Trophoblast cell (in vitro differentiated cells and primary cell): ENCODE results near the gene ATP8A2.

ENCODE experiments used
- DNase-seq, 2 donors: peaks; one replicate each; pipeline ENCODE4 v3.0.0-alpha.2; 2016
- H2AFZ ChIP-seq: 2 replicates; pipeline ENCODE4 v1.6.1; 2013; ENCODE audit warnings: low read length, moderate library complexity, mild to moderate bottlenecking; ENCODE audit not compliant: insufficient read depth, poor library complexity
- H2AK5ac ChIP-seq: 2 replicates; pipeline ENCODE4 v1.6.1; 2013; ENCODE audit warnings: mild to moderate bottlenecking, low read length
- H2BK120ac ChIP-seq: 2 replicates; pipeline ENCODE4 v1.6.1; 2013; ENCODE audit warnings: low read length, mild to moderate bottlenecking, moderate library complexity; ENCODE audit not compliant: insufficient read depth, poor library complexity
- H2BK12ac ChIP-seq: 2 replicates; pipeline ENCODE4 v1.6.1; 2013; ENCODE audit warnings: mild to moderate bottlenecking, low read length, moderate library complexity
- H2BK5ac ChIP-seq: 2 replicates; pipeline ENCODE4 v1.6.1; 2013; ENCODE audit warnings: low read length, low read depth, moderate library complexity, mild to moderate bottlenecking; ENCODE audit not compliant: poor library complexity
- H3K14ac ChIP-seq: 2 replicates; pipeline ENCODE4 v1.6.1; 2013; ENCODE audit warnings: mild to moderate bottlenecking, low read length
- H3K18ac ChIP-seq: 2 replicates; pipeline ENCODE4 v1.6.1; 2013; ENCODE audit warnings: mild to moderate bottlenecking, low read length
- H3K23ac ChIP-seq: 2 replicates; pipeline ENCODE4 v1.6.1; 2013; ENCODE audit warnings: low read length
- H3K27ac ChIP-seq: 2 replicates; pipeline ENCODE4 v1.5.1; 2013; ENCODE audit warnings: low read depth, mild to moderate bottlenecking, inconsistent platforms, low read length, moderate library complexity
- H3K27me3 ChIP-seq: 2 replicates; pipeline ENCODE4 v1.6.1; 2013; ENCODE audit warnings: inconsistent platforms, mild to moderate bottlenecking, low read length, moderate library complexity; ENCODE audit not compliant: insufficient read depth
- H3K36me3 ChIP-seq, 2 experiments: 1 replicate in 1 of 2; 2 replicates in 1 of 2; pipeline ENCODE4 v1.6.1; 2013; ENCODE audit warnings: low read length in 2 of 2, mild to moderate bottlenecking in 2 of 2, moderate library complexity in 1 of 2; ENCODE audit not compliant: insufficient read depth in 2 of 2, control insufficient read depth in 1 of 2
- H3K4ac ChIP-seq: 2 replicates; pipeline ENCODE4 v1.6.1; 2013; ENCODE audit warnings: low read depth, mild to moderate bottlenecking, low read length, moderate library complexity
- H3K4me1 ChIP-seq, 2 experiments: 1 replicate in 1 of 2; 2 replicates in 1 of 2; pipeline ENCODE4 v1.6.1; 2013; ENCODE audit warnings: low read length in 2 of 2, mild to moderate bottlenecking in 2 of 2, moderate library complexity in 1 of 2; ENCODE audit not compliant: insufficient read depth in 2 of 2, control insufficient read depth in 1 of 2
- H3K4me2 ChIP-seq: 2 replicates; pipeline ENCODE4 v1.6.1; 2013; ENCODE audit warnings: inconsistent platforms, mild to moderate bottlenecking, low read length, moderate library complexity
- H3K4me3 ChIP-seq: 2 replicates; pipeline ENCODE4 v1.5.1; 2013; ENCODE audit warnings: mild to moderate bottlenecking, low read depth, low read length, inconsistent platforms
- H3K79me1 ChIP-seq: one replicate; pipeline ENCODE4 v1.6.1; 2013; ENCODE audit warnings: low read length
- H3K79me2 ChIP-seq: 2 replicates; pipeline ENCODE4 v1.6.1; 2013; ENCODE audit warnings: low read length, mild to moderate bottlenecking; ENCODE audit not compliant: control insufficient read depth, insufficient read depth, poor library complexity
- H3K9ac ChIP-seq: 2 replicates; pipeline ENCODE4 v1.6.1; 2013; ENCODE audit warnings: mild to moderate bottlenecking, low read length
- H3K9me3 ChIP-seq: 2 replicates; pipeline ENCODE4 v1.6.1; 2013; ENCODE audit warnings: low read depth, mild to moderate bottlenecking, control low read depth, inconsistent platforms, low read length; ENCODE audit not compliant: insufficient read depth
- H4K12ac ChIP-seq: 2 replicates; pipeline ENCODE4 v1.6.1; 2013; ENCODE audit warnings: low read depth, mild to moderate bottlenecking, low read length, moderate library complexity
- H4K8ac ChIP-seq: 2 replicates; pipeline ENCODE4 v1.6.1; 2013; ENCODE audit warnings: low read depth, mild to moderate bottlenecking, low read length, moderate library complexity
- H4K91ac ChIP-seq: one replicate; pipeline ENCODE4 v1.6.1; 2013; ENCODE audit warnings: low read depth, mild to moderate bottlenecking, low read length, moderate library complexity
- WGBS: extraction: QIAGEN DNeasy Blood & Tissue Kit; methylation state at CpG from one replicate; pipeline ENCODE4 v1.1.7; 2013; ENCODE audit warnings: missing lambda C conversion rate; ENCODE audit not compliant: insufficient read length, insufficient coverage; ENCODE audit errors: extremely low coverage; 5-methylcytosine and 5-hydroxymethylcytosine counted together

ATP8A2 gene

DNA sequence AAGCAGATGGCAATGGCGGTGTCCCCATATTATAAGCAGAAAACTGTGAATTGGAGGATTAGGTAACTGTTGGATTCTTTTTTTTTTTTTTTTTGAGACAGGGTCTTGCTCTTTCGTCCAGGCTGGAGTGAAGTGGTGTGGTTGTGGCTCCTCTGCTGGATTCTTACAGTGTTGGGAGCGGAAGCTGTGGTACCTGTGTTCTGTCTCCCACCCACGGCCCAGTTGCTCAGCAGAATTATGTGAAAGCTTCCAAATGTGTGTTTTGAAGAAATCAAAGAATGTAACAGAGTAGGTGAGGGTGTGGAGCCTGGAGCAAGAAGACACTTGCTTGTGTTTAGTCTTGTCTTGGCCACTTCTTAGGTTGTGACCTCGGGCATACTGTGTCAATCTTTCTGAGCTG, 384.5 kb downstream of the ATP8A2 start:
- Histone ChIP-seq H2AK5ac (no peak overlapping the region), H3K4me1 (peaks cover 7 to 12% of the 10 kb centered on the region in 2 experiments), H2BK5ac (no peak overlapping the region), H2BK12ac (no peak overlapping the region), H3K9ac (no peak overlapping the region), H3K14ac (no peak overlapping the region), H3K23ac (no peak overlapping the region), H3K79me2 (no peaks in the 10 kb centered on the region), H3K18ac (no peak overlapping the region), H2AFZ (no peak overlapping the region), H3K36me3 (no peaks in the 10 kb centered on the region), H3K4me3 (no peak overlapping the region), H4K91ac (no peak overlapping the region), H2BK120ac (no peak overlapping the region), H4K12ac (no peak overlapping the region), H3K4ac (no peak overlapping the region), H3K9me3 (no peaks in the 10 kb centered on the region), H4K8ac (no peak overlapping the region), H3K4me2 (no peak overlapping the region), H3K79me1 (no peaks in the 10 kb centered on the region), H3K27ac (no peak overlapping the region), H3K27me3 (no peaks in the 10 kb centered on the region)
- DNase-seq, result no peak
- no CpG with 5 or more reads among the region's 5 CpGs for WGBS

GRCh38 chr13:25756912-25757311, 385.1 kb downstream of the ATP8A2 start:
- Histone ChIP-seq H3K27ac (no peak overlapping the region), H3K9me3 (no peaks in the 10 kb centered on the region), H3K23ac (no peak overlapping the region), H4K91ac (no peak overlapping the region), H2BK12ac (no peak overlapping the region), H3K14ac (no peak overlapping the region), H2BK5ac (no peak overlapping the region), H4K8ac (no peak overlapping the region), H2AFZ (no peak overlapping the region), H2BK120ac (no peak overlapping the region), H3K9ac (no peak overlapping the region), H3K79me1 (no peaks in the 10 kb centered on the region), H2AK5ac (no peak overlapping the region), H4K12ac (no peak overlapping the region), H3K18ac (no peak overlapping the region), H3K79me2 (no peaks in the 10 kb centered on the region), H3K4me2 (no peak overlapping the region), H3K4me1 (peaks cover 7 to 12% of the 10 kb centered on the region in 2 experiments), H3K36me3 (no peaks in the 10 kb centered on the region), H3K27me3 (no peaks in the 10 kb centered on the region), H3K4me3 (no peak overlapping the region), H3K4ac (no peak overlapping the region)
- no peak for DNase-seq
- WGBS, result no CpG with 5 or more reads among the region's 8 CpGs

- WGBS, result no CpG with 5 or more reads among the region's 3 CpGs
- H4K8ac ChIP-seq, result no peak overlapping the region
Measured at GRCh38 chr13:25761041-25761440, 389.3 kb downstream of the ATP8A2 start.

GRCh38 chr13:25762281-25762680, 390.5 kb downstream of the ATP8A2 start:
- no peak overlapping the region for H3K4me2 ChIP-seq
- H3K4me1 ChIP-seq, result no peaks in the 10 kb centered on the region
- H3K79me2 ChIP-seq, result no peaks in the 10 kb centered on the region
- no peak overlapping the region for H3K4ac ChIP-seq
- no peak overlapping the region for H3K27ac ChIP-seq
- no peaks in the 10 kb centered on the region for H3K9me3 ChIP-seq
- H2AFZ ChIP-seq, result no peak overlapping the region
- H3K27me3 ChIP-seq, result no peaks in the 10 kb centered on the region
- no peak overlapping the region for H3K9ac ChIP-seq
- 100% methylated on average over 1 of the region's 2 CpGs for WGBS
- no peak overlapping the region for H4K91ac ChIP-seq
- H3K4me3 ChIP-seq, result no peak overlapping the region
- no peak overlapping the region for H3K23ac ChIP-seq
- H4K8ac ChIP-seq, result no peak overlapping the region
- H2AK5ac ChIP-seq, result no peak overlapping the region
- H3K79me1 ChIP-seq, result no peaks in the 10 kb centered on the region
- no peak overlapping the region for H4K12ac ChIP-seq
- no peak for DNase-seq
- H2BK5ac ChIP-seq, result no peak overlapping the region
- H3K18ac ChIP-seq, result no peak overlapping the region
- H2BK12ac ChIP-seq, result no peak overlapping the region
- H3K14ac ChIP-seq, result no peak overlapping the region
- no peak overlapping the region for H2BK120ac ChIP-seq
- H3K36me3 ChIP-seq, result no peaks in the 10 kb centered on the region

More at GRCh38 chr13:25761041-25761440, 389.3 kb downstream of the ATP8A2 start:
- Histone ChIP-seq H4K91ac (no peak overlapping the region), H3K4ac (no peak overlapping the region), H3K4me2 (no peak overlapping the region), H3K79me2 (no peaks in the 10 kb centered on the region), H3K79me1 (no peaks in the 10 kb centered on the region), H2AK5ac (no peak overlapping the region), H2BK5ac (no peak overlapping the region), H3K23ac (no peak overlapping the region), H3K27ac (no peak overlapping the region), H4K12ac (no peak overlapping the region), H2AFZ (no peak overlapping the region), H3K9ac (no peak overlapping the region), H3K4me3 (no peak overlapping the region), H2BK12ac (no peak overlapping the region), H2BK120ac (no peak overlapping the region), H3K27me3 (no peaks in the 10 kb centered on the region), H3K36me3 (no peaks in the 10 kb centered on the region), H3K14ac (no peak overlapping the region), H3K18ac (no peak overlapping the region), H3K4me1 (no peaks in the 10 kb centered on the region), H3K9me3 (no peaks in the 10 kb centered on the region)
- peak; percentile 67 to 79 for DNase-seq
